ENCODE results near the gene PDE3A.

The PDE3A gene

GRCh38 chr12:20656600-20656999 is 288.3 kb downstream of the PDE3A start:
- no peak overlapping the region for H3K4me2 ChIP-seq (ENCODE audit: low read length)
- H3K79me2 ChIP-seq (ENCODE audit: control insufficient read depth, low read length), result no peaks in the 10 kb centered on the region
- no peaks in the 10 kb centered on the region for H3K4me1 ChIP-seq (ENCODE audit: control insufficient read depth, low read length)
- TF ChIP-seq CTCF (IDR thresholded peaks at IDR 0.05; ENCODE audit: low read depth, low read length, poor library complexity, severe bottlenecking), result no peak
- TF ChIP-seq EZH2phosphoT487 (IDR thresholded peaks at IDR 0.05; ENCODE audit: borderline replicate concordance, low read length), result no peak
- H3K27me3 ChIP-seq (ENCODE audit: control insufficient read depth, low read length), result no peaks in the 10 kb centered on the region
- H3K27ac ChIP-seq (ENCODE audit: low read depth, low read length), result no peak overlapping the region
- no peaks in the 10 kb centered on the region for H4K20me1 ChIP-seq (ENCODE audit: control insufficient read depth, insufficient read depth, low read depth, low read length)
- H3K4me3 ChIP-seq (ENCODE audit: low read length), result no peak overlapping the region
- no peaks in the 10 kb centered on the region for H3K9me3 ChIP-seq (ENCODE audit: control insufficient read depth, insufficient read depth, low read length)
- H3K9me2 ChIP-seq (replicated peaks; ENCODE audit: control insufficient read depth, low read length), result no peaks in the 10 kb centered on the region
- H3F3A ChIP-seq (ENCODE audit: control insufficient read depth, insufficient read depth), result no peaks in the 10 kb centered on the region
- H3K36me3 ChIP-seq (ENCODE audit: control insufficient read depth, low read length), result no peaks in the 10 kb centered on the region

DNA sequence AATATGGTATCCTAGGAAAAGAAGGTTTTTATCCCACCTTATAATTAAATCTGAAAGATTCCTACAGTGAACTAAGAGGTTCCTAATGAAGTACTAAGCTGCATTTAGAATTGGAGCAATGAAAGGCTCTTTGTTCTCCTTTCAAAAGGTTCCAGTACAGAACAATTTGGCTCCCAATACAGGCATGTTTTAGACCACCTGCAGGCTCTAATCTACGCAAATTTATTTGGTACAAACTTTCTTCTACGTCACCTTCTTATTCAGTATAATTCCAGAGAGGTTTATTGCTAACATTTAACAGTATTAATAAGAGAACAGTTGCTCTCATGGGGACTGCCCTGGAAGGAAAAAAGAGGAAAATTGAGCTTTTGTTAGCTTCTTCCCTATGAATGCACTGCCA is 289.2 kb downstream of the PDE3A start:
- H3K27me3 ChIP-seq (ENCODE audit: control insufficient read depth, low read length), result no peaks in the 10 kb centered on the region
- no peak overlapping the region for H3K4me2 ChIP-seq (ENCODE audit: low read length)
- H3F3A ChIP-seq (ENCODE audit: control insufficient read depth, insufficient read depth), result no peaks in the 10 kb centered on the region
- H3K9me3 ChIP-seq (ENCODE audit: control insufficient read depth, insufficient read depth, low read length), result no peaks in the 10 kb centered on the region
- no peaks in the 10 kb centered on the region for H4K20me1 ChIP-seq (ENCODE audit: control insufficient read depth, insufficient read depth, low read depth, low read length)
- TF ChIP-seq EZH2phosphoT487 (IDR thresholded peaks at IDR 0.05; ENCODE audit: borderline replicate concordance, low read length) (no peak), CTCF (IDR thresholded peaks at IDR 0.05; ENCODE audit: low read depth, low read length, poor library complexity, severe bottlenecking) (no peak)
- H3K9me2 ChIP-seq (replicated peaks; ENCODE audit: control insufficient read depth, low read length), result no peaks in the 10 kb centered on the region
- H3K27ac ChIP-seq (ENCODE audit: low read depth, low read length), result no peak overlapping the region
- no peaks in the 10 kb centered on the region for H3K36me3 ChIP-seq (ENCODE audit: control insufficient read depth, low read length)
- H3K79me2 ChIP-seq (ENCODE audit: control insufficient read depth, low read length), result no peaks in the 10 kb centered on the region
- no peaks in the 10 kb centered on the region for H3K4me1 ChIP-seq (ENCODE audit: control insufficient read depth, low read length)
- H3K4me3 ChIP-seq (ENCODE audit: low read length), result no peak overlapping the region

GRCh38 chr12:20681334-20681733 is 313.0 kb downstream of the PDE3A start:
- Histone ChIP-seq H4K20me1 (ENCODE audit: control insufficient read depth, insufficient read depth, low read depth, low read length) (no peaks in the 10 kb centered on the region), H3K9me2 (replicated peaks; ENCODE audit: control insufficient read depth, low read length) (no peaks in the 10 kb centered on the region)
- TF ChIP-seq CTCF (IDR thresholded peaks at IDR 0.05; ENCODE audit: low read depth, low read length, poor library complexity, severe bottlenecking) (no peak), EZH2phosphoT487 (IDR thresholded peaks at IDR 0.05; ENCODE audit: borderline replicate concordance, low read length) (no peak)

DNA sequence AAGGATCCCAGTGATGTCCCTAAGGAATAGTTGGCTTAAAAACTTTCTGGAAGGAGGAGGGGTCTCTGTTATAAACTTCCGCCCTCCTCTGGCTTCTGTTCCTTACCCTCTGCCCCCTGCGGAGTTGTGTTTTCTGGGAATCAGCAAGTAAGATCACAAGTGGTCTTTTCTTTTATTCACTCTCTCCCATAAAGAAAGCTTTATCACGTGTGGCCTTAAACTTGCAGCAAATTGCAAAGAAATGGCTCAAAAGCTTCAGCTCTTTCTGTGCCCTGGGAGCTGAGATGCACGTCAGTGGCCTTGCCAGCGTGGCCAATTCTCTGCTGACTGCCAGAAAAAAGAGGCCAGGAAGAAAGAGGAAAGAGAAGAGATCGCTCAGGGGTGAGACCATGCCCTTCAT is 326.9 kb downstream of the PDE3A start, which contains the start of gene SLCO1C1:
Gene SLCO1C1, plus strand, starts transcription at position 101 of the 400 bp plus-strand sequence. CDS start 4,245 bp downstream, outside the sequence.
- TF ChIP-seq EZH2phosphoT487 (IDR thresholded peaks at IDR 0.05; ENCODE audit: borderline replicate concordance, low read length) (no peak), CTCF (IDR thresholded peaks at IDR 0.05; ENCODE audit: low read depth, low read length, poor library complexity, severe bottlenecking) (no peak)
- no peaks in the 10 kb centered on the region for H3K79me2 ChIP-seq (ENCODE audit: control insufficient read depth, low read length)
- no peaks in the 10 kb centered on the region for H3K27me3 ChIP-seq (ENCODE audit: control insufficient read depth, low read length)
- H3K4me2 ChIP-seq (ENCODE audit: low read length), result no peak within 1 kb of the TSS
- H3K4me1 ChIP-seq (ENCODE audit: control insufficient read depth, low read length), result no peaks in the 10 kb centered on the region
- H3K9me3 ChIP-seq (ENCODE audit: control insufficient read depth, insufficient read depth, low read length), result no peaks in the 10 kb centered on the region
- H3F3A ChIP-seq (ENCODE audit: control insufficient read depth, insufficient read depth), result no peaks in the 10 kb centered on the region
- H4K20me1 ChIP-seq (ENCODE audit: control insufficient read depth, insufficient read depth, low read depth, low read length), result no peaks in the 10 kb centered on the region
- no peak within 1 kb of the TSS for H3K4me3 ChIP-seq (ENCODE audit: low read length)
- H3K36me3 ChIP-seq (ENCODE audit: control insufficient read depth, low read length), result no peaks in the 10 kb centered on the region
- no peaks in the 10 kb centered on the region for H3K9me2 ChIP-seq (replicated peaks; ENCODE audit: control insufficient read depth, low read length)
- no peak within 1 kb of the TSS for H3K27ac ChIP-seq (ENCODE audit: low read depth, low read length)

More at GRCh38 chr12:20681334-20681733, 313.0 kb downstream of the PDE3A start:
- no peak overlapping the region for H3K4me3 ChIP-seq (ENCODE audit: low read length)
- H3K4me2 ChIP-seq (ENCODE audit: low read length), result no peak overlapping the region
- H3K9me3 ChIP-seq (ENCODE audit: control insufficient read depth, insufficient read depth, low read length), result no peaks in the 10 kb centered on the region
- no peaks in the 10 kb centered on the region for H3K27me3 ChIP-seq (ENCODE audit: control insufficient read depth, low read length)
- H3K79me2 ChIP-seq (ENCODE audit: control insufficient read depth, low read length), result no peaks in the 10 kb centered on the region
- H3K4me1 ChIP-seq (ENCODE audit: control insufficient read depth, low read length), result no peaks in the 10 kb centered on the region
- no peaks in the 10 kb centered on the region for H3K36me3 ChIP-seq (ENCODE audit: control insufficient read depth, low read length)
- H3F3A ChIP-seq (ENCODE audit: control insufficient read depth, insufficient read depth), result no peaks in the 10 kb centered on the region
- no peak overlapping the region for H3K27ac ChIP-seq (ENCODE audit: low read depth, low read length)

Data from DOHH2 (cell line).